Epithelial cell of esophagus (primary cell): ENCODE data around the gene CYP3A5.

Source experiments
- DNase-seq: peaks from one replicate; pipeline ENCODE4 v3.0.0; 2010; ENCODE audit warnings: low read depth
- H3K4me3 ChIP-seq: 2 replicates; pipeline ENCODE4 v1.5.1; 2011; ENCODE audit warnings: mild to moderate bottlenecking, low read length, control low read depth
- CTCF ChIP-seq: IDR thresholded peaks from 2 replicates; pipeline ENCODE4 v1.5.1; 2011; ENCODE audit warnings: low read depth, mild to moderate bottlenecking, low read length, control low read depth, inconsistent platforms; ENCODE audit not compliant: insufficient read depth; ENCODE audit errors: missing control alignments

The CYP3A5 gene

GRCh38 chr7:99624484-99624883 is 55.3 kb downstream of the CYP3A5 start:
- DNase-seq: no peak
- no peak overlapping the region for H3K4me3 ChIP-seq
- TF ChIP-seq CTCF: no peak

GRCh38 chr7:99623702-99624447 is 55.9 kb downstream of the CYP3A5 start:
- DNase-seq: no peak

GRCh38 chr7:99623091-99623693 is 56.6 kb downstream of the CYP3A5 start:
- no peak overlapping the region for H3K4me3 ChIP-seq
- peak; percentile 69 for DNase-seq
- no peak for TF ChIP-seq CTCF

More at GRCh38 chr7:99623702-99624447, 55.9 kb downstream of the CYP3A5 start:
- TF ChIP-seq CTCF: no peak
- H3K4me3 ChIP-seq: no peak overlapping the region

GRCh38 chr7:99622596-99622995 is 57.2 kb downstream of the CYP3A5 start:
- DNase-seq: peak; percentile 62
- no peak for TF ChIP-seq CTCF
- no peak overlapping the region for H3K4me3 ChIP-seq

GRCh38 chr7:99621271-99621670 is 58.5 kb downstream of the CYP3A5 start:
- DNase-seq: no peak
- no peak overlapping the region for H3K4me3 ChIP-seq
- TF ChIP-seq CTCF: no peak

GRCh38 chr7:99619571-99620130 is 60.1 kb downstream of the CYP3A5 start:
- DNase-seq: no peak
- no peak for TF ChIP-seq CTCF
- no peak overlapping the region for H3K4me3 ChIP-seq
